ENCODE measurements around the gene UBE2G2. TPM values are rescaled to one million over a fixed set of nuclear protein-coding genes. Genes with fewer than 3 reads are reported as not detected.
A peak's percentile ranks its signal among the peaks of the same experiment; 100 is the strongest.

The UBE2G2 gene
- total RNA-seq, 2 donors from 2014 or later, result 89.7 to 164 TPM

- H3K27ac Mint-ChIP-seq, result no peak overlapping the region
- ATAC-seq (no peak), DNase-seq (ENCODE audit: low spot score) (no peak)
- no peaks in the 10 kb centered on the region for H3K36me3 Mint-ChIP-seq
- no peak overlapping the region for H3K4me3 Mint-ChIP-seq
- H3K4me1 Mint-ChIP-seq (ENCODE audit: low read depth in 2 of 2), result no peaks in the 10 kb centered on the region
- H3K27me3 Mint-ChIP-seq, result peaks cover 0 to 4% of the 10 kb centered on the region in 2 donors
- H3K9me3 Mint-ChIP-seq, result no peaks in the 10 kb centered on the region
Observed at GRCh38 chr21:44741921-44742320, 59.7 kb downstream of the UBE2G2 start.

GRCh38 chr21:44740742-44741141, 60.9 kb downstream of the UBE2G2 start:
- no peaks in the 10 kb centered on the region for H3K4me1 Mint-ChIP-seq (ENCODE audit: low read depth in 2 of 2)
- H3K36me3 Mint-ChIP-seq, result no peaks in the 10 kb centered on the region
- no peak for DNase-seq (ENCODE audit: low spot score)
- H3K27me3 Mint-ChIP-seq, result peaks cover 0 to 4% of the 10 kb centered on the region in 2 donors
- no peak overlapping the region for H3K27ac Mint-ChIP-seq
- ATAC-seq, result no peak
- H3K9me3 Mint-ChIP-seq, result no peaks in the 10 kb centered on the region
- no peak overlapping the region for H3K4me3 Mint-ChIP-seq

- Mint-ChIP-seq H3K36me3 (no peaks in the 10 kb centered on the region), H3K27me3 (peaks cover 0 to 4% of the 10 kb centered on the region in 2 donors), H3K9me3 (no peaks in the 10 kb centered on the region), H3K4me3 (no peak overlapping the region), H3K4me1 (ENCODE audit: low read depth in 2 of 2) (no peaks in the 10 kb centered on the region), H3K27ac (no peak overlapping the region)
- no peak for DNase-seq (ENCODE audit: low spot score)
- ATAC-seq, result no peak
Observed at GRCh38 chr21:44739316-44739715, 62.3 kb downstream of the UBE2G2 start.

GRCh38 chr21:44738621-44739020, 63.0 kb downstream of the UBE2G2 start:
- Mint-ChIP-seq H3K4me3 (no peak overlapping the region), H3K27ac (no peak overlapping the region), H3K4me1 (ENCODE audit: low read depth in 2 of 2) (no peaks in the 10 kb centered on the region), H3K27me3 (peaks cover 0 to 4% of the 10 kb centered on the region in 2 donors), H3K9me3 (no peaks in the 10 kb centered on the region), H3K36me3 (no peaks in the 10 kb centered on the region)
- DNase-seq (ENCODE audit: low spot score) (peak; percentile 26), ATAC-seq (no peak)

GRCh38 chr21:44737706-44738354, 63.8 kb downstream of the UBE2G2 start:
- Mint-ChIP-seq H3K4me1 (ENCODE audit: low read depth in 2 of 2) (no peaks in the 10 kb centered on the region), H3K27ac (no peak overlapping the region), H3K9me3 (no peaks in the 10 kb centered on the region), H3K4me3 (no peak overlapping the region), H3K27me3 (peaks cover 0 to 4% of the 10 kb centered on the region in 2 donors), H3K36me3 (no peaks in the 10 kb centered on the region)
- DNase-seq (ENCODE audit: low spot score) (no peak), ATAC-seq (no peak)

- Mint-ChIP-seq H3K27ac (no peak overlapping the region), H3K4me3 (no peak overlapping the region), H3K36me3 (no peaks in the 10 kb centered on the region), H3K9me3 (no peaks in the 10 kb centered on the region), H3K4me1 (ENCODE audit: low read depth in 2 of 2) (no peaks in the 10 kb centered on the region), H3K27me3 (peaks cover 0 to 6% of the 10 kb centered on the region in 2 donors)
- ATAC-seq, result no peak
- DNase-seq (ENCODE audit: low spot score), result no peak
Observed at GRCh38 chr21:44736291-44737004, 65.2 kb downstream of the UBE2G2 start.

GRCh38 chr21:44735821-44736220, 65.8 kb downstream of the UBE2G2 start:
- ATAC-seq, result no peak
- Mint-ChIP-seq H3K4me3 (no peak overlapping the region), H3K9me3 (no peaks in the 10 kb centered on the region), H3K4me1 (ENCODE audit: low read depth in 2 of 2) (no peaks in the 10 kb centered on the region), H3K27me3 (peaks cover 6 to 11% of the 10 kb centered on the region in 2 donors), H3K27ac (no peak overlapping the region), H3K36me3 (no peaks in the 10 kb centered on the region)
- no peak for DNase-seq (ENCODE audit: low spot score)

- ATAC-seq (no peak), DNase-seq (ENCODE audit: low spot score) (no peak)
- Mint-ChIP-seq H3K4me1 (ENCODE audit: low read depth in 2 of 2) (no peaks in the 10 kb centered on the region), H3K4me3 (no peak overlapping the region), H3K27me3 (peaks cover 6 to 11% of the 10 kb centered on the region in 2 donors), H3K36me3 (no peaks in the 10 kb centered on the region), H3K27ac (no peak overlapping the region), H3K9me3 (no peaks in the 10 kb centered on the region)
Observed at GRCh38 chr21:44734841-44735240, 66.8 kb downstream of the UBE2G2 start.

- Mint-ChIP-seq H3K4me1 (ENCODE audit: low read depth in 2 of 2) (no peaks in the 10 kb centered on the region), H3K27me3 (peaks cover 6 to 11% of the 10 kb centered on the region in 2 donors), H3K36me3 (no peaks in the 10 kb centered on the region), H3K9me3 (no peaks in the 10 kb centered on the region), H3K27ac (no peak overlapping the region), H3K4me3 (no peak overlapping the region)
- ATAC-seq, result no peak
- DNase-seq (ENCODE audit: low spot score), result no peak
Observed at GRCh38 chr21:44734026-44734745, 67.4 kb downstream of the UBE2G2 start.

- DNase-seq (ENCODE audit: low spot score), result no peak
- H3K4me1 Mint-ChIP-seq (ENCODE audit: low read depth in 2 of 2), result no peaks in the 10 kb centered on the region
- H3K27ac Mint-ChIP-seq, result no peak overlapping the region
- no peak overlapping the region for H3K4me3 Mint-ChIP-seq
- no peak for ATAC-seq
- no peaks in the 10 kb centered on the region for H3K36me3 Mint-ChIP-seq
- H3K27me3 Mint-ChIP-seq, result peaks cover 6 to 11% of the 10 kb centered on the region in 2 donors
- H3K9me3 Mint-ChIP-seq, result no peaks in the 10 kb centered on the region
Observed at GRCh38 chr21:44732956-44733355, 68.7 kb downstream of the UBE2G2 start.

GRCh38 chr21:44732263-44732662, 69.4 kb downstream of the UBE2G2 start:
- no peak for ATAC-seq
- no peaks in the 10 kb centered on the region for H3K9me3 Mint-ChIP-seq
- no peak overlapping the region for H3K4me3 Mint-ChIP-seq
- no peak overlapping the region for H3K27ac Mint-ChIP-seq
- peaks cover 6 to 13% of the 10 kb centered on the region in 2 donors for H3K27me3 Mint-ChIP-seq
- no peaks in the 10 kb centered on the region for H3K36me3 Mint-ChIP-seq
- DNase-seq (ENCODE audit: low spot score), result peak; percentile 39
- no peaks in the 10 kb centered on the region for H3K4me1 Mint-ChIP-seq (ENCODE audit: low read depth in 2 of 2)

GRCh38 chr21:44730951-44731579, 70.6 kb downstream of the UBE2G2 start:
- Mint-ChIP-seq H3K36me3 (no peaks in the 10 kb centered on the region), H3K9me3 (no peaks in the 10 kb centered on the region), H3K4me3 (no peak overlapping the region), H3K27ac (no peak overlapping the region), H3K27me3 (peaks cover 9 to 14% of the 10 kb centered on the region in 2 donors), H3K4me1 (ENCODE audit: low read depth in 2 of 2) (no peaks in the 10 kb centered on the region)
- ATAC-seq (no peak), DNase-seq (ENCODE audit: low spot score) (no peak)

- no peaks in the 10 kb centered on the region for H3K36me3 Mint-ChIP-seq
- DNase-seq (ENCODE audit: low spot score), result peak; percentile 25
- H3K4me1 Mint-ChIP-seq (ENCODE audit: low read depth in 2 of 2), result no peaks in the 10 kb centered on the region
- no peak overlapping the region for H3K27ac Mint-ChIP-seq
- H3K4me3 Mint-ChIP-seq, result no peak overlapping the region
- peaks cover 14 to 18% of the 10 kb centered on the region in 2 donors for H3K27me3 Mint-ChIP-seq
- no peaks in the 10 kb centered on the region for H3K9me3 Mint-ChIP-seq
- no peak for ATAC-seq
Observed at GRCh38 chr21:44730028-44730395, 71.6 kb downstream of the UBE2G2 start.

Measured in natural killer cell treated with Interleukin-12 subunit alpha and Interleukin-12 subunit beta and Interleukin-15 and Interleukin-18, amount 100 ng/mL, for 72 hours (primary cell).